ENCODE results near the gene MBTD1. TPM values are rescaled to one million over a fixed set of nuclear protein-coding genes. Genes with fewer than 3 reads are reported as not detected.
"Not testable (repeated sequence)": the region's sequence is repeated elsewhere in the genome, so short reads cannot be mapped to it uniquely, and the experiment has no call there.

Gene MBTD1
- total RNA-seq, 4 donors from 2014 or later, result 17.3 to 26.9 (median 24.3) TPM

GRCh38 chr17:51229889-51230288 lies 30.0 kb downstream of the MBTD1 start:
- TF ChIP-seq CTCF (IDR thresholded peaks at IDR 0.05) (no peak), POLR2A (IDR thresholded peaks at IDR 0.05) (no peak)
- no peak for DNase-seq
- no peak overlapping the region for H3K27ac ChIP-seq
- 98 to 100% methylated on average over 3 of the region's 3 CpGs for WGBS, 2 donors
- no peaks in the 10 kb centered on the region for H3K36me3 ChIP-seq
- no peak overlapping the region for H3K4me3 ChIP-seq (replicated peaks in 1 of 3)
- no peaks in the 10 kb centered on the region for H3K9me3 ChIP-seq
- H3K27me3 ChIP-seq, result no peaks in the 10 kb centered on the region
- H3K4me1 ChIP-seq, result peaks cover 0 to 2% of the 10 kb centered on the region in 2 donors
- intact Hi-C loops (cut with DNase I), result no loop called here

- Histone ChIP-seq H3K36me3 (peaks cover 0 to 2% of the 10 kb centered on the region in 2 donors), H3K27me3 (no peaks in the 10 kb centered on the region), H3K4me1 (peaks cover 0 to 7% of the 10 kb centered on the region in 2 donors), H3K27ac (no peak overlapping the region), H3K4me3 (replicated peaks in 1 of 3) (no peak overlapping the region), H3K9me3 (no peaks in the 10 kb centered on the region)
- WGBS, 2 donors, result 79 to 80% methylated on average over 4 of the region's 4 CpGs
- TF ChIP-seq CTCF (IDR thresholded peaks at IDR 0.05) (no peak), POLR2A (IDR thresholded peaks at IDR 0.05) (no peak)
- no peak for DNase-seq
- intact Hi-C loops (cut with DNase I), result no loop called here
These were observed 31.7 kb downstream of the MBTD1 start for GRCh38 chr17:51228161-51228560.

- DNase-seq; H3K4me1 ChIP-seq; H3K36me3 ChIP-seq; H3K27ac ChIP-seq; H3K4me3 ChIP-seq (replicated peaks in 1 of 3); H3K9me3 ChIP-seq; H3K27me3 ChIP-seq; intact Hi-C loops (cut with DNase I): not testable (repeated sequence)
- WGBS, 2 donors, result 88 to 95% methylated on average over 7 of the region's 7 CpGs
These were observed 34.3 kb downstream of the MBTD1 start for GRCh38 chr17:51225523-51225922.

- no peak overlapping the region for H3K27ac ChIP-seq
- TF ChIP-seq CTCF (IDR thresholded peaks at IDR 0.05) (no peak), POLR2A (IDR thresholded peaks at IDR 0.05) (no peak)
- H3K9me3 ChIP-seq, result no peaks in the 10 kb centered on the region
- H3K27me3 ChIP-seq, result no peaks in the 10 kb centered on the region
- H3K4me1 ChIP-seq, result peaks cover 0 to 7% of the 10 kb centered on the region in 2 donors
- no peak overlapping the region for H3K4me3 ChIP-seq (replicated peaks in 1 of 3)
- WGBS, 2 donors, result 62 to 65% methylated on average over 10 of the region's 10 CpGs
- intact Hi-C loops (cut with DNase I), result no loop called here
- DNase-seq, result no peak
- peaks cover 9% of the 10 kb centered on the region in 2 donors for H3K36me3 ChIP-seq
These were observed 35.2 kb downstream of the MBTD1 start for GRCh38 chr17:51224402-51225262.

GRCh38 chr17:51221322-51221721 lies 38.5 kb downstream of the MBTD1 start:
- no peak overlapping the region for H3K27ac ChIP-seq
- intact Hi-C loops (cut with DNase I), result no loop called here
- 95 to 97% methylated on average over 4 of the region's 4 CpGs for WGBS, 2 donors

More at GRCh38 chr17:51221322-51221721, 38.5 kb downstream of the MBTD1 start:
- H3K4me3 ChIP-seq (replicated peaks in 1 of 3), result no peak overlapping the region
- H3K27me3 ChIP-seq, result no peaks in the 10 kb centered on the region
- H3K9me3 ChIP-seq, result no peaks in the 10 kb centered on the region
- TF ChIP-seq POLR2A (IDR thresholded peaks at IDR 0.05), result no peak
- TF ChIP-seq CTCF (IDR thresholded peaks at IDR 0.05), result no peak
- peaks cover 0 to 7% of the 10 kb centered on the region in 2 donors for H3K4me1 ChIP-seq
- no peak for DNase-seq
- H3K36me3 ChIP-seq, result peaks cover 21 to 30% of the 10 kb centered on the region in 2 donors
